SK-N-MC (cell line): ENCODE measurements around the gene GRK7.

Experiments used
- EZH2 ChIP-seq: fragments of 200-600 bp; sonication (generic); IDR thresholded peaks from one replicate; pipeline ENCODE4 v1.6.1; 2017; ENCODE audit warnings: antibody characterized with exemption
- FOXP2 ChIP-seq: optimal IDR thresholded peaks from 2 replicates; pipeline ENCODE3; 2011; ENCODE audit warnings: mild to moderate bottlenecking, moderate library complexity; ENCODE audit not compliant: insufficient read depth; ENCODE audit errors: extremely low read length, control extremely low read depth

GRCh38 chr3:141796081-141796888 is 33.1 kb downstream of the GRK7 start:
- TF ChIP-seq EZH2, result no peak
- peak; percentile 55 for TF ChIP-seq FOXP2
